ENCODE measurements around the gene GPR108. TPM values are rescaled to one million over a fixed set of nuclear protein-coding genes. Genes with fewer than 3 reads are reported as not detected.

GPR108 gene
- total RNA-seq, 1 donor from 2014 or later: 51.4 TPM

GRCh38 chr19:6706633-6706958 lies 30.8 kb downstream of the GPR108 start:
- no peak overlapping the region for H3K4me3 Mint-ChIP-seq
- H3K9me3 Mint-ChIP-seq: no peaks in the 10 kb centered on the region
- no peak for TF ChIP-seq CTCF (IDR thresholded peaks at IDR 0.05; ENCODE audit: unreplicated experiment)
- no peak for DNase-seq (ENCODE audit: low spot score in 2 of 2, unreplicated experiment in 2 of 2)
- H3K27me3 Mint-ChIP-seq (ENCODE audit: low read depth): peaks cover 39% of the 10 kb centered on the region
- H3K27ac Mint-ChIP-seq: no peak overlapping the region
- no peaks in the 10 kb centered on the region for H3K4me1 Mint-ChIP-seq
- no peaks in the 10 kb centered on the region for H3K36me3 Mint-ChIP-seq

DNA sequence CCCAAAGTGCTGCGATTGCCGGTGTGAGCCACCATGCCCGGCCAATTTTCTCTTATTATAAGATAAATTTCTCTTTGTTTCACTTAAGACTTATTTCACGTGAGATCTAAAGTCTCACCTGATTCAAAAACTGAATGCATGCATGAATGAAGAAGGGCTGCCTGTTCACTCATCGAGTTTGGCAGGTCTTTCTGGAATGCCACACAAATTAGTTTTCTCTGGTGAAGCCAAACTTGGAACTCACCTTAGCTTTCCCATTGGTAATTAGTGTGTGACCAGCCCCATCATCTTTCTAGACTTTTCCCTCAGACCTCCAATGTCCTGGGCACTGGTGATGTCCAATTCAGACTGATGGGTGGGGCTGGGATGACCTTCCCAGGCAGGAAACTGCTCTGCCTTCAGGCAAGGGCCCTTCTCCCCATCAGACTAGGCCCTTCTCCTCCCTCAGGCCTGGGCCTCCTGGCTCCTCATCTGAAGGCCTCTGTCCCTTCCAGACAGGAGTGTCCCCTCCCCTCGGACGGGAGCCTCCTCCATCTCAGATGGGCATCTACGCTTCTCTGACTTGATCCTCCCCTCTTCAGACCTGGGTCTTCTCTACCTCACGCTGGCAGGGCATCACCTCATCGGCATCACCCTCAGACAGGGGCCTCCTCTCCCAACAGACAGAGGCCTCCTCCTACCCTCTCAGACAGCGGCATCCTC lies 31.3 kb downstream of the GPR108 start:
- TF ChIP-seq CTCF (IDR thresholded peaks at IDR 0.05; ENCODE audit: unreplicated experiment): no peak
- no peaks in the 10 kb centered on the region for H3K36me3 Mint-ChIP-seq
- DNase-seq (ENCODE audit: low spot score in 2 of 2, unreplicated experiment in 2 of 2): no peak
- H3K27ac Mint-ChIP-seq: no peak overlapping the region
- H3K4me1 Mint-ChIP-seq: no peaks in the 10 kb centered on the region
- H3K9me3 Mint-ChIP-seq: no peaks in the 10 kb centered on the region
- peaks cover 33% of the 10 kb centered on the region for H3K27me3 Mint-ChIP-seq (ENCODE audit: low read depth)
- H3K4me3 Mint-ChIP-seq: no peak overlapping the region

GRCh38 chr19:6700586-6701316 lies 36.6 kb downstream of the GPR108 start:
- Mint-ChIP-seq H3K4me1 (no peaks in the 10 kb centered on the region), H3K4me3 (no peak overlapping the region), H3K27ac (no peak overlapping the region), H3K27me3 (ENCODE audit: low read depth) (peaks cover 2% of the 10 kb centered on the region), H3K36me3 (no peaks in the 10 kb centered on the region), H3K9me3 (no peaks in the 10 kb centered on the region)
- no peak for TF ChIP-seq CTCF (IDR thresholded peaks at IDR 0.05; ENCODE audit: unreplicated experiment)
- no peak for DNase-seq (ENCODE audit: low spot score in 2 of 2, unreplicated experiment in 2 of 2)

DNA sequence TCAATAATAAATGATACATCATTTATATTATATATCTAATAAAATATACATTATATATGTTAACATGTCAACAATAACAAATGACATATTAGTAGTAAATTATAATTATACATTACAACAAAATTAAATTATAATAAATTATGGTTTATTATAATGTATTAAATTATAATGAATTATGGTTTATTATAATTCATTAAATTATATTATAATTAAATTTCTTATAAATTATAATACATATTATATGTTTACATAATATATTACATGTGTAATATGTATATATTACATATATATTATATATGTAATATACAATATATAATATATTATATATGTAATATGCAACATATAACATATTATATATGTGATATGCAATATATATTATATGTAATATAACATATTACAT lies 37.4 kb downstream of the GPR108 start:
- H3K27ac Mint-ChIP-seq: no peak overlapping the region
- H3K9me3 Mint-ChIP-seq: no peaks in the 10 kb centered on the region
- peaks cover 2% of the 10 kb centered on the region for H3K27me3 Mint-ChIP-seq (ENCODE audit: low read depth)
- no peak overlapping the region for H3K4me3 Mint-ChIP-seq
- DNase-seq (ENCODE audit: low spot score in 2 of 2, unreplicated experiment in 2 of 2): no peak
- no peak for TF ChIP-seq CTCF (IDR thresholded peaks at IDR 0.05; ENCODE audit: unreplicated experiment)
- H3K4me1 Mint-ChIP-seq: no peaks in the 10 kb centered on the region
- no peaks in the 10 kb centered on the region for H3K36me3 Mint-ChIP-seq

GRCh38 chr19:6697291-6697690 lies 40.1 kb downstream of the GPR108 start:
- no peak for DNase-seq (ENCODE audit: low spot score in 2 of 2, unreplicated experiment in 2 of 2)
- no peaks in the 10 kb centered on the region for H3K36me3 Mint-ChIP-seq
- no peak overlapping the region for H3K27ac Mint-ChIP-seq
- no peaks in the 10 kb centered on the region for H3K9me3 Mint-ChIP-seq
- H3K4me1 Mint-ChIP-seq: no peaks in the 10 kb centered on the region
- H3K4me3 Mint-ChIP-seq: no peak overlapping the region
- TF ChIP-seq CTCF (IDR thresholded peaks at IDR 0.05; ENCODE audit: unreplicated experiment): no peak
- no peaks in the 10 kb centered on the region for H3K27me3 Mint-ChIP-seq (ENCODE audit: low read depth)
